ENCODE data around the gene KIF4B.

The KIF4B gene

DNA sequence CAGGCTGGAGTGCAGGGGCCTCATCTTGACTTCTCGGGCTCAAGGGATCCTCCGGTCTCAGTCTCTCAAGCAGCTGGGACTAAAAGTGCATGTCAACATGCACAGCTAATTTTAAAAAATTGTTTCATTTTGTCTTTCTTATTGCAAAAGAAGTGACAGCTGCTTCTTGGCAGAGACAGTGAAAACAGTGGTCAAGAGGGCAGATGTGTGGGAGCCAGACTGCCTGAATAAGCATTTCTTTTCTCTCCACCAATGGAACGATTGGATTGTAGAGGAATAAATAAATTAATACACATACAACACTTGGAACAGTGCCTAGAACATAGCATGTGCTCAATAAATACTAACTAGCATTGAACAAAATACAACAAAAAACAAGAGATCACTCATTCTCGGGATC lies 27.4 kb upstream of the KIF4B start:
- Histone ChIP-seq H3K4me3 (ENCODE audit: low read depth, low read length) (no peak overlapping the region), H3K36me3 (no peaks in the 10 kb centered on the region), H3K27me3 (peaks cover 9% of the 10 kb centered on the region; the same call in 1 of the 2 replicates), H3K4me1 (no peaks in the 10 kb centered on the region), H3K9me3 (no peaks in the 10 kb centered on the region)
- no peak for DNase-seq
- no peak for TF ChIP-seq CTCF (IDR thresholded peaks at IDR 0.05; ENCODE audit: low read depth, low read length)

DNA sequence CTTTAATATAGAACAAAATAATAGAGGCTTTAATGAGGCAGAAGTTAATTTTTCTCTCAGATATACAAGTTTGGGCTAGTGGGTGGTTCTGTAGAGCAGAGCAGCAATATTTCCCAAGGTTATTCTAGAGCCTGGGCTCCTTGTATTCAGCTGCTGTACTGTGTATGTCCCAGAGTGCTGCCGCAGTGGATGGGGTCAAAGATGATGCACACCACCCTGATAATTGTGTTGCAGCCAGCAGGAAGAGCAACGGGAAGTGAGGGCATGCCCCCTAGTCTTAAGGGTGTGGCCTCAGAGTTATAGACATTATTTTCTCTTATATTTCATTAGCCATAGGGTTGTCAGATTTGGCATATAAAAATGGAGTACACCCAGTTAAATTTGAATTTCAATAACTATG lies 23.9 kb upstream of the KIF4B start:
- Histone ChIP-seq H3K4me1 (no peaks in the 10 kb centered on the region), H3K4me3 (ENCODE audit: low read depth, low read length) (no peak overlapping the region), H3K36me3 (no peaks in the 10 kb centered on the region), H3K27me3 (peaks cover 9% of the 10 kb centered on the region; the same call in 1 of the 2 replicates), H3K9me3 (no peaks in the 10 kb centered on the region)
- DNase-seq, result no peak
- no peak for TF ChIP-seq CTCF (IDR thresholded peaks at IDR 0.05; ENCODE audit: low read depth, low read length)

- Histone ChIP-seq H3K4me3 (ENCODE audit: low read depth, low read length) (no peak overlapping the region), H3K27me3 (no peaks in the 10 kb centered on the region), H3K9me3 (no peaks in the 10 kb centered on the region), H3K4me1 (no peaks in the 10 kb centered on the region), H3K36me3 (no peaks in the 10 kb centered on the region)
- TF ChIP-seq CTCF (IDR thresholded peaks at IDR 0.05; ENCODE audit: low read depth, low read length), result no peak
- DNase-seq, result no peak
These were observed 20.1 kb upstream of the KIF4B start for GRCh38 chr5:154993461-154993860.

DNA sequence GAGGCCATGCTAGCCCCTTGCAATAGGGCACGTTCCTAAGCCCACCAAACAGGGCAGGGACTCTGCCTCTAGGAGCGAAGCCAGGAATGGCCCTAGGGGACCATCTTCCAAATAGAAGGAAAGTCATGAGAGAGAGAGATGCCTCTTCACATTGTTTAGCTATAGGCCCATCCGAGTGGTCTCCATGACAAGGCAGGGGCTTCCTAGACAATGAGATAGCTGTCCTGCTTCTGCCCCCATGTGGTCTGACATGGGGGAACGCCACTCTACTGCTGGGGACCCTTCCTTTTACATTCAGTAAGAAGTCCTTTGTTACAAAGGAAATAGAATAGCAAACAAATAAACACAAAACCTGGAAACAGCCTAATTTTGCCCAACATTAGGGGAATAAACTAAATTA lies 17.9 kb upstream of the KIF4B start:
- peak; percentile 53 for TF ChIP-seq CTCF (IDR thresholded peaks at IDR 0.05; ENCODE audit: low read depth, low read length)
- no peaks in the 10 kb centered on the region for H3K36me3 ChIP-seq
- no peaks in the 10 kb centered on the region for H3K9me3 ChIP-seq
- H3K27me3 ChIP-seq, result no peaks in the 10 kb centered on the region
- peak; percentile 25 for DNase-seq
- no peak overlapping the region for H3K4me3 ChIP-seq (ENCODE audit: low read depth, low read length)
- H3K4me1 ChIP-seq, result no peaks in the 10 kb centered on the region

GRCh38 chr5:154997746-154998145 lies 15.8 kb upstream of the KIF4B start:
- TF ChIP-seq CTCF (IDR thresholded peaks at IDR 0.05; ENCODE audit: low read depth, low read length), result no peak
- no peak overlapping the region for H3K4me3 ChIP-seq (ENCODE audit: low read depth, low read length)
- DNase-seq, result no peak
- no peaks in the 10 kb centered on the region for H3K9me3 ChIP-seq
- no peaks in the 10 kb centered on the region for H3K4me1 ChIP-seq
- H3K27me3 ChIP-seq, result no peaks in the 10 kb centered on the region
- no peaks in the 10 kb centered on the region for H3K36me3 ChIP-seq

- no peak overlapping the region for H3K4me3 ChIP-seq (ENCODE audit: low read depth, low read length)
- no peak for TF ChIP-seq CTCF (IDR thresholded peaks at IDR 0.05; ENCODE audit: low read depth, low read length)
These were observed 13.7 kb upstream of the KIF4B start for GRCh38 chr5:154999865-155000264.

More at GRCh38 chr5:154999865-155000264, 13.7 kb upstream of the KIF4B start:
- Histone ChIP-seq H3K4me1 (no peaks in the 10 kb centered on the region), H3K36me3 (no peaks in the 10 kb centered on the region), H3K27me3 (no peaks in the 10 kb centered on the region), H3K9me3 (no peaks in the 10 kb centered on the region)
- DNase-seq, result no peak

Measured in BE2C (cell line).